Measurements from ENCODE around the gene CRLF1.

DNA sequence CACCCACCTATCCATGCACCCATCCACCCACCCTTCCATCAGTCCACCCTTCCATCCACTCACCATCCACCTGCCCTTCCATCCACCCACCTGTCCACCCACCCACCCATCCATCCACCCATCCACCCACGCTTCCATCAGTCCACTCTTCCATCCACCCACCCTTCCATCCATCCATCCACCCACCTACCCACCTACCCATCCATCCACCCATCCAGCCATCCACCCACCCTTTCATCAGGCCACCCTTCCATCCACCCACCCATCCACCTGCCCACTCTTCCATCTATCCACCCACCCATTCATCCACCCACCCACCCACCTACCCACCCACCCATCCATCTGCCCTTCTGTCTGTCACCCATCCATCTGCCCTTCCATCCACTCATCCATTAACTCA is 47.3 kb upstream of the CRLF1 start:
- no peak for TF ChIP-seq CTCF (IDR thresholded peaks at IDR 0.05)
- no peak for TF ChIP-seq POLR2A (IDR thresholded peaks at IDR 0.05)
